GM23338 (cell line): ENCODE measurements around the gene TEKT2. TPM values are rescaled to one million over a fixed set of nuclear protein-coding genes. Genes with fewer than 3 reads are reported as not detected.

Experiments used
- ATAC-seq: fragments of 200-7000 bp; cut with Tn5 transposase; 3 replicates; pipeline ENCODE4 v1.9.1; 2020
- DNase-seq: peaks from one replicate; pipeline ENCODE4 v3.0.0-alpha.2; 2015; ENCODE audit warnings: low spot score
- H2AFZ ChIP-seq: fragments of 200-600 bp; sonication (generic); 2 replicates; pipeline ENCODE4 v1.8.0; 2016; ENCODE audit warnings: antibody characterized with exemption, mild to moderate bottlenecking, moderate library complexity
- H3F3A ChIP-seq: fragments of 200-600 bp; sonication (generic); replicated peaks from 2 replicates; pipeline ENCODE4 v1.8.0; 2017; ENCODE audit warnings: antibody characterized with exemption, mixed run types, low read depth
- H3K27ac ChIP-seq: fragments of 200-600 bp; sonication (generic); 2 replicates; pipeline ENCODE4 v1.6.1; 2016; ENCODE audit warnings: low read depth
- H3K27me3 ChIP-seq: fragments of 200-600 bp; sonication (generic); 2 replicates; pipeline ENCODE4 v1.8.0; 2016; ENCODE audit warnings: mild to moderate bottlenecking, mixed run types, moderate library complexity; ENCODE audit not compliant: insufficient read depth
- H3K36me3 ChIP-seq: fragments of 200-600 bp; sonication (generic); 2 replicates; pipeline ENCODE4 v1.8.0; 2016; ENCODE audit warnings: mild to moderate bottlenecking; ENCODE audit not compliant: insufficient read depth
- H3K4me1 ChIP-seq: fragments of 200-600 bp; sonication (generic); 2 replicates; pipeline ENCODE4 v1.8.0; 2016; ENCODE audit warnings: mild to moderate bottlenecking, moderate library complexity; ENCODE audit not compliant: insufficient read depth
- H3K4me2 ChIP-seq: fragments of 200-600 bp; sonication (generic); 2 replicates; pipeline ENCODE4 v1.7.1; 2017; ENCODE audit warnings: mixed run types
- H3K4me3 ChIP-seq: fragments of 200-600 bp; sonication (generic); 2 replicates; pipeline ENCODE4 v1.6.1; 2016; ENCODE audit warnings: mixed run types
- H3K79me2 ChIP-seq: fragments of 200-600 bp; sonication (generic); replicated peaks from 2 replicates; pipeline ENCODE4 v1.8.0; 2017; ENCODE audit warnings: mild to moderate bottlenecking; ENCODE audit not compliant: insufficient read depth
- H3K9me2 ChIP-seq: fragments of 200-600 bp; sonication (generic); 2 replicates; pipeline ENCODE4 v1.8.0; 2017; ENCODE audit not compliant: insufficient read depth
- H4K20me1 ChIP-seq: fragments of 200-600 bp; sonication (generic); replicated peaks from 2 replicates; pipeline ENCODE4 v1.8.0; 2017; ENCODE audit warnings: mild to moderate bottlenecking; ENCODE audit not compliant: insufficient read depth
- H3K27ac Mint-ChIP-seq: 2 replicates; pipeline ENCODE4 v1.8.0; 2020; ENCODE audit warnings: inconsistent platforms, mild to moderate bottlenecking, moderate library complexity, mixed read lengths
- H3K27me3 Mint-ChIP-seq: 3 replicates; pipeline ENCODE4 v1.8.0; 2022; ENCODE audit warnings: low read depth, mild to moderate bottlenecking, moderate library complexity, mixed read lengths, inconsistent platforms; ENCODE audit not compliant: insufficient read depth, poor library complexity
- H3K36me3 Mint-ChIP-seq: 3 replicates; pipeline ENCODE4 v1.8.0; 2021; ENCODE audit warnings: low read depth, mild to moderate bottlenecking, inconsistent platforms, moderate library complexity, mixed read lengths
- H3K4me1 Mint-ChIP-seq: 3 replicates; pipeline ENCODE4 v1.8.0; 2020; ENCODE audit warnings: mild to moderate bottlenecking, inconsistent platforms, mixed read lengths
- H3K4me3 Mint-ChIP-seq: 3 replicates; pipeline ENCODE4 v1.8.0; 2021; ENCODE audit warnings: moderate library complexity, mild to moderate bottlenecking, inconsistent platforms, mixed read lengths
- H3K9me3 Mint-ChIP-seq: 3 replicates; pipeline ENCODE4 v1.8.0; 2020; ENCODE audit warnings: moderate library complexity, mild to moderate bottlenecking, inconsistent platforms, mixed read lengths
- CREB1 ChIP-seq: fragments of 250-450 bp; sonication (Bioruptor Pico); IDR thresholded peaks from 2 replicates; pipeline ENCODE4 v1.5.0; 2020; ENCODE audit warnings: low read depth, mild to moderate bottlenecking, moderate library complexity
- ETS1 ChIP-seq: IDR thresholded peaks from 2 replicates; pipeline ENCODE4 v1.6.1; 2016; ENCODE audit warnings: antibody characterized with exemption
- EZH2 ChIP-seq: fragments of 200-600 bp; sonication (generic); IDR thresholded peaks from one replicate; pipeline ENCODE4 v1.8.0; 2017; ENCODE audit warnings: antibody characterized with exemption, mild to moderate bottlenecking, low read depth; ENCODE audit not compliant: unreplicated experiment
- EZH2phosphoT487 ChIP-seq: fragments of 200-600 bp; sonication (generic); IDR thresholded peaks from one replicate; pipeline ENCODE4 v1.8.1; 2018; ENCODE audit warnings: antibody characterized with exemption; ENCODE audit not compliant: unreplicated experiment
- JUNB ChIP-seq: IDR thresholded peaks from one replicate; pipeline ENCODE4 v1.6.1; 2016; ENCODE audit warnings: antibody characterized with exemption; ENCODE audit not compliant: unreplicated experiment
- NANOG ChIP-seq: IDR thresholded peaks from 2 replicates; pipeline ENCODE4 v1.6.1; 2016; ENCODE audit warnings: antibody characterized with exemption, borderline replicate concordance
- POLR2AphosphoS5 ChIP-seq: IDR thresholded peaks from 2 replicates; pipeline ENCODE4 v1.6.1; 2016; ENCODE audit warnings: antibody characterized with exemption, low read depth
- REST ChIP-seq: IDR thresholded peaks from one replicate; pipeline ENCODE4 v1.6.1; 2018; ENCODE audit warnings: antibody characterized with exemption; ENCODE audit not compliant: unreplicated experiment
- STAT1 ChIP-seq: IDR thresholded peaks from one replicate; pipeline ENCODE4 v1.6.1; 2016; ENCODE audit warnings: antibody characterized with exemption; ENCODE audit not compliant: unreplicated experiment
- ZNF114 ChIP-seq: fragments of 250-450 bp; sonication (Bioruptor Pico); IDR thresholded peaks from 2 replicates; pipeline ENCODE4 v1.5.0; 2020; ENCODE audit warnings: mild to moderate bottlenecking, moderate library complexity
- ZNF331 ChIP-seq: fragments of 250-450 bp; sonication (Bioruptor Pico); IDR thresholded peaks from 2 replicates; pipeline ENCODE4 v1.5.0; 2020; ENCODE audit warnings: low read depth, mild to moderate bottlenecking, moderate library complexity
- ZNF462 ChIP-seq: fragments of 250-450 bp; sonication (Bioruptor Pico); IDR thresholded peaks from 2 replicates; pipeline ENCODE4 v1.5.0; 2020; ENCODE audit warnings: mild to moderate bottlenecking, moderate library complexity
- polyA plus RNA-seq: library from polyadenylated mRNA; unstranded; fragments of >200 nt; fragmentation: Nextera tagmentation; extraction: Ambion mirVana; gene quantifications from 2 replicates; pipeline ENCODE4 v1.2.1, GENCODE V29; 2016
- total RNA-seq: library from RNA; depleted of rRNA; stranded (reverse); fragments of >200 nt; shearing (Covaris generic); gene quantifications from 2 replicates; pipeline ENCODE4 v1.2.3, GENCODE V29; 2014
- TF ChIP-seq, protein P1 (sequence below), 2 experiments: fragments of 200-600 bp in 1 of 2; sonication (generic) in 1 of 2; conservative IDR thresholded peaks; 2 replicates each; pipeline versions ENCODE4 v1.5.1 to v1.6.1; 2016 to 2017; ENCODE audit warnings: antibody characterized with exemption in 2 of 2, low read depth in 2 of 2, mild to moderate bottlenecking in 2 of 2, moderate library complexity in 1 of 2

Gene TEKT2
- total and polyA plus RNA-seq, 2 experiments from 2014 or later, result 0.36 to 0.94 TPM

DNA sequence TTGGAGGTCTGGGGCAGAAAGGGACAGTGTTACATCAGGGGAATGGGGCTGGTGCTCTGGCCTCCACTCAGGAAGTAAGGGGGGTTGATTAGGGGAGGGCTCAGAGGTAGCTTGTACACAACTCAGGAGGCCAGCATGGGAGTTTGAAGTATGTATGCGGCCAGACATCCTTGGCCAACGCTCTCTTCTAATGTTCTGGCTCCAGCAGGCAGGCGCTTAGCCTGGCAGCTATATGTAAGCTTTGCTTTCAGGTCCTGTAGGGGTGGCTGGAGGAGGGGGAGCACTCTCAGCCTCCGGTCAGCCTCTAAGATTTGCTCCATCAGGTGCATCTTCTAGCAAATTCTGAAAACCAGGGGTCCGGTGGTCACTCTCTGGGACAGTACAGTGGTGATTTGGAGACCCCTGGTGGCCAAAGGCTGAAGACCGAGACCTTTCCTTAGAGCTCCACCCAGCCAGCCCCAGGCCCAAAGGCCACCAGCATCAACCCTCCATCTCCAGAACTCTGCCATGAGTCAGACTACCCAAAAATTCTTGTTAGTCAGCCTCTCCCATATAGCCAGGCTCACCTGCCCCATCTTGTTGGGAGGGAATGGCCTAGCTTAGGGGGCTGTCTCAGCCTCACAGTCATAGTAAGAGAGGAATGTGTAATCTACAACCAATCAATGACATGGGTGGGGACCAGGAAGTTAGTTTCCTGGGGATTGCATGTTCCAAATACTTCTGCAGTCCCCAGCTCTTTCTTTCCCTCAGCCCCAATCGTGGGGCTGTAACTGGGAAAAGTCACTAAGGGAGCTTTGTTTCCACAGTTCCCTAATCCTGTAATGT, 50.8 kb downstream of the TEKT2 start:
- peak; percentile 90 for DNase-seq
- Histone ChIP-seq H3K79me2 (no peaks in the 10 kb centered on the region), H3K4me2 (no peak overlapping the region), H3K4me1 (peaks cover 3% of the 10 kb centered on the region), H4K20me1 (no peaks in the 10 kb centered on the region), H2AFZ (no peak overlapping the region), H3F3A (peaks cover 6% of the 10 kb centered on the region; the same call in 1 of the 2 replicates), H3K27me3 (no peaks in the 10 kb centered on the region), H3K36me3 (no peaks in the 10 kb centered on the region), H3K27ac (no peak overlapping the region), H3K4me3 (no peak overlapping the region), H3K9me2 (no peaks in the 10 kb centered on the region)
- H3K27ac Mint-ChIP-seq, result peak overlapping the region; percentile 63; the same call in 1 of the 2 replicates
- H3K4me1 Mint-ChIP-seq, result peaks cover 13% of the 10 kb centered on the region; the same call in 2 of the 3 replicates
- peaks cover 3% of the 10 kb centered on the region; the same call in 1 of the 3 replicates for H3K36me3 Mint-ChIP-seq
- ATAC-seq, result peak; percentile 98
- H3K27me3 Mint-ChIP-seq, result peaks cover 7% of the 10 kb centered on the region
- no peak overlapping the region for H3K4me3 Mint-ChIP-seq
- no peaks in the 10 kb centered on the region for H3K9me3 Mint-ChIP-seq
- TF ChIP-seq STAT1, result no peak
- TF ChIP-seq REST, result no peak
- no peak for TF ChIP-seq CREB1 (CRISPR knock-in tag)
- no peak for TF ChIP-seq JUNB
- no peak for TF ChIP-seq ZNF114 (CRISPR knock-in tag)
- 0 out of 2 replicates have a peak, but pooled peaks have one; percentile 11 for TF ChIP-seq ZNF331 (CRISPR knock-in tag)
- TF ChIP-seq POLR2AphosphoS5, result no peak
- TF ChIP-seq, protein P1, sequence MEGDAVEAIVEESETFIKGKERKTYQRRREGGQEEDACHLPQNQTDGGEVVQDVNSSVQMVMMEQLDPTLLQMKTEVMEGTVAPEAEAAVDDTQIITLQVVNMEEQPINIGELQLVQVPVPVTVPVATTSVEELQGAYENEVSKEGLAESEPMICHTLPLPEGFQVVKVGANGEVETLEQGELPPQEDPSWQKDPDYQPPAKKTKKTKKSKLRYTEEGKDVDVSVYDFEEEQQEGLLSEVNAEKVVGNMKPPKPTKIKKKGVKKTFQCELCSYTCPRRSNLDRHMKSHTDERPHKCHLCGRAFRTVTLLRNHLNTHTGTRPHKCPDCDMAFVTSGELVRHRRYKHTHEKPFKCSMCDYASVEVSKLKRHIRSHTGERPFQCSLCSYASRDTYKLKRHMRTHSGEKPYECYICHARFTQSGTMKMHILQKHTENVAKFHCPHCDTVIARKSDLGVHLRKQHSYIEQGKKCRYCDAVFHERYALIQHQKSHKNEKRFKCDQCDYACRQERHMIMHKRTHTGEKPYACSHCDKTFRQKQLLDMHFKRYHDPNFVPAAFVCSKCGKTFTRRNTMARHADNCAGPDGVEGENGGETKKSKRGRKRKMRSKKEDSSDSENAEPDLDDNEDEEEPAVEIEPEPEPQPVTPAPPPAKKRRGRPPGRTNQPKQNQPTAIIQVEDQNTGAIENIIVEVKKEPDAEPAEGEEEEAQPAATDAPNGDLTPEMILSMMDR (conservative IDR thresholded peaks at IDR 0.05; ENCODE audit: low read depth in 2 of 2), result peak; percentile 86 to 92
- TF ChIP-seq ETS1, result no peak
- TF ChIP-seq ZNF462 (CRISPR knock-in tag), result peak; percentile 75; the same call in 1 of the 2 replicates
- TF ChIP-seq EZH2, result no peak
- TF ChIP-seq EZH2phosphoT487, result no peak
- no peak for TF ChIP-seq NANOG
